ENCODE measurements around the gene SCGB1C2.

The SCGB1C2 gene

GRCh38 chr17:147796-148740 is 10.7 kb downstream of the SCGB1C2 start:
- H3K27me3 ChIP-seq (ENCODE audit: insufficient read depth, poor library complexity, severe bottlenecking): no peaks in the 10 kb centered on the region
- no peak for DNase-seq (ENCODE audit: low read depth in 1 of 2, low spot score in 1 of 2)
- H3K4me3 ChIP-seq (replicated peaks; ENCODE audit: insufficient read depth, low read length): no peak overlapping the region
- TF ChIP-seq POLR2AphosphoS5 (IDR thresholded peaks at IDR 0.05; ENCODE audit: low read depth): no peak
- TF ChIP-seq, protein P1, sequence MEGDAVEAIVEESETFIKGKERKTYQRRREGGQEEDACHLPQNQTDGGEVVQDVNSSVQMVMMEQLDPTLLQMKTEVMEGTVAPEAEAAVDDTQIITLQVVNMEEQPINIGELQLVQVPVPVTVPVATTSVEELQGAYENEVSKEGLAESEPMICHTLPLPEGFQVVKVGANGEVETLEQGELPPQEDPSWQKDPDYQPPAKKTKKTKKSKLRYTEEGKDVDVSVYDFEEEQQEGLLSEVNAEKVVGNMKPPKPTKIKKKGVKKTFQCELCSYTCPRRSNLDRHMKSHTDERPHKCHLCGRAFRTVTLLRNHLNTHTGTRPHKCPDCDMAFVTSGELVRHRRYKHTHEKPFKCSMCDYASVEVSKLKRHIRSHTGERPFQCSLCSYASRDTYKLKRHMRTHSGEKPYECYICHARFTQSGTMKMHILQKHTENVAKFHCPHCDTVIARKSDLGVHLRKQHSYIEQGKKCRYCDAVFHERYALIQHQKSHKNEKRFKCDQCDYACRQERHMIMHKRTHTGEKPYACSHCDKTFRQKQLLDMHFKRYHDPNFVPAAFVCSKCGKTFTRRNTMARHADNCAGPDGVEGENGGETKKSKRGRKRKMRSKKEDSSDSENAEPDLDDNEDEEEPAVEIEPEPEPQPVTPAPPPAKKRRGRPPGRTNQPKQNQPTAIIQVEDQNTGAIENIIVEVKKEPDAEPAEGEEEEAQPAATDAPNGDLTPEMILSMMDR (IDR thresholded peaks at IDR 0.05; ENCODE audit: insufficient read depth, low read length): no peak
- no peak for TF ChIP-seq GABPA (IDR thresholded peaks at IDR 0.05; ENCODE audit: low read depth)
- no peak for TF ChIP-seq SPI1 (IDR thresholded peaks at IDR 0.05; ENCODE audit: borderline replicate concordance, low read depth)
- no peak for TF ChIP-seq REST (IDR thresholded peaks at IDR 0.05; ENCODE audit: insufficient replicate concordance, low read depth)
- H3K27ac ChIP-seq (replicated peaks): no peak overlapping the region

DNA sequence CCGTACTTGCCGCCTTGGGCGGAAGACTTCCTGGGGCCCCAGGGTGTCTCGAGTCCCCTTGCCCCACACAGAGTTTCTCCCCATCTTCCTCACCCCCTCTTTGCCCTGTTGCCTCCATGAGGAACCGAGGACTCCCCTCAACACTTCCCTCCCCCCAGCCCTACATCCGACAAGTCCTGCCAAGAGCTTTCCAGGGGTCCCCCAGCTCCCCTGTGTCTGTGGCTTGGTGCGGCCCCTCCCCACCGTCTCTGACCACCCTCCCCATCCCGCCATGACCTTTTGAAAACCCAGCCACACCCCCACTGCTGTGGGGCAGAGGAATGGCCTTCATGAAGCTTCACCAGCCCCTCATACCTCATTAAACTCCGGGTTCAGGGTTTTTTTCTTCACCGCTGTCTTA is 11.4 kb downstream of the SCGB1C2 start:
- Histone ChIP-seq H3K4me3 (replicated peaks; ENCODE audit: insufficient read depth, low read length) (no peak overlapping the region), H3K27ac (replicated peaks) (no peak overlapping the region), H3K27me3 (ENCODE audit: insufficient read depth, poor library complexity, severe bottlenecking) (no peaks in the 10 kb centered on the region)
- TF ChIP-seq GABPA (IDR thresholded peaks at IDR 0.05; ENCODE audit: low read depth) (no peak), REST (IDR thresholded peaks at IDR 0.05; ENCODE audit: insufficient replicate concordance, low read depth) (no peak), SPI1 (IDR thresholded peaks at IDR 0.05; ENCODE audit: borderline replicate concordance, low read depth) (no peak), POLR2AphosphoS5 (IDR thresholded peaks at IDR 0.05; ENCODE audit: low read depth) (no peak)
- TF ChIP-seq, protein P1 (IDR thresholded peaks at IDR 0.05; ENCODE audit: insufficient read depth, low read length): no peak
- DNase-seq (ENCODE audit: low read depth in 1 of 2, low spot score in 1 of 2): no peak

DNA sequence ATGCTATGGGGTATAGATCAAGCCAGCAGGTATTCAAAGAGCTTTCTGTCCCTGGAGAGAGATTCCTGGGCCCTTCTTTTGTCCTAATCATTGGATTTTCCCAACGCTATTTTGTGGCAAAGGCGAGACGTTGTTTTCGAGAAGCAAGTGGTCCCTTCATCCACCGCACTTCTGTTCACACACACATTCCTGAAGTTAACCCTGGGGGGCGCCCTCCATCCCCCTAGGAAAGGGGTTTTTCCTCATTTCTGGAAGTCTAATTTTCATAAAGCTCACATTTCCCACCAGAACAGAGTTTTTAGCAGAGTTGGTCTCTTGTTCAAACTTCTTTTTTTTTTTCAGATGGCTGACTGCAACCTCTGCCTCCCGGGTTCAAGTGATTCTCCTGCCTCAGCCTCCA is 11.9 kb downstream of the SCGB1C2 start:
- no peak for TF ChIP-seq GABPA (IDR thresholded peaks at IDR 0.05; ENCODE audit: low read depth)
- TF ChIP-seq POLR2AphosphoS5 (IDR thresholded peaks at IDR 0.05; ENCODE audit: low read depth): no peak
- TF ChIP-seq, protein P1 (IDR thresholded peaks at IDR 0.05; ENCODE audit: insufficient read depth, low read length): no peak
- TF ChIP-seq SPI1 (IDR thresholded peaks at IDR 0.05; ENCODE audit: borderline replicate concordance, low read depth): no peak
- TF ChIP-seq REST (IDR thresholded peaks at IDR 0.05; ENCODE audit: insufficient replicate concordance, low read depth): no peak

More for the DNA sequence above, 11.9 kb downstream of the SCGB1C2 start:
- no peaks in the 10 kb centered on the region for H3K27me3 ChIP-seq (ENCODE audit: insufficient read depth, poor library complexity, severe bottlenecking)
- no peak overlapping the region for H3K27ac ChIP-seq (replicated peaks)
- no peak overlapping the region for H3K4me3 ChIP-seq (replicated peaks; ENCODE audit: insufficient read depth, low read length)
- no peak for DNase-seq (ENCODE audit: low read depth in 1 of 2, low spot score in 1 of 2)

All from HL-60 (cell line).